Measurements from ENCODE around the gene GIT1.

GRCh38 chr17:29613352-29613837 is 23.9 kb upstream of the GIT1 start:
- no peak for TF ChIP-seq POLR2A (IDR thresholded peaks at IDR 0.05)
- TF ChIP-seq CTCF (IDR thresholded peaks at IDR 0.05), result peak; percentile 82 to 93 (median 92)

All from testis (tissue), 2 donors.